IMR-90 (cell line): Measurements from ENCODE around the gene GRB10. TPM values are rescaled to one million over a fixed set of nuclear protein-coding genes. Genes with fewer than 3 reads are reported as not detected.

Experiments used
- ATAC-seq: fragments of 200-7000 bp; cut with Tn5 transposase; 2 replicates; pipeline ENCODE4 v1.9.1; 2020; ENCODE audit warnings: low read depth, mild to moderate bottlenecking, moderate library complexity
- BruUV-seq: library from RNA; stranded (reverse); fragments of 400-500 nt; replicated peaks from 2 replicates; lab custom pipeline; 2021; lab: Mats Ljungman, UMichigan
- CTCF ChIA-PET: fragments of 300-600 bp; formaldehyde crosslinking; extraction: SDS; loops from one replicate; lab custom pipeline; 2021; ENCODE audit warnings: antibody characterized with exemption; lab: Yijun Ruan, JAX
- POLR2A ChIA-PET: fragments of 300-600 bp; sonication (Branson Sonifier 250); formaldehyde crosslinking; loops from one replicate; lab custom pipeline; 2022; ENCODE audit warnings: antibody characterized with exemption; ENCODE audit not compliant: unreplicated experiment; lab: Charles Lee
- DNase-seq: peaks from one replicate; pipeline ENCODE4 v3.0.0; 2013
- H2AFZ ChIP-seq: replicated peaks from 2 replicates; pipeline ENCODE3; 2013; ENCODE audit warnings: low read length, mild to moderate bottlenecking; ENCODE audit not compliant: poor library complexity
- H2AK5ac ChIP-seq: 2 replicates; pipeline ENCODE4 v1.6.1; 2013; ENCODE audit warnings: low read depth, low read length, inconsistent platforms
- H2AK9ac ChIP-seq: replicated peaks from 2 replicates; pipeline ENCODE3; 2013; ENCODE audit warnings: mild to moderate bottlenecking, low read depth, low read length, moderate library complexity; ENCODE audit not compliant: poor library complexity
- H2BK120ac ChIP-seq: 2 replicates; pipeline ENCODE4 v1.6.1; 2013; ENCODE audit warnings: low read depth, low read length, inconsistent platforms
- H2BK15ac ChIP-seq: 3 replicates; pipeline ENCODE4 v1.6.1; 2013; ENCODE audit warnings: low read depth, low read length, inconsistent platforms
- H2BK20ac ChIP-seq: 2 replicates; pipeline ENCODE4 v1.6.1; 2013; ENCODE audit warnings: low read depth, mild to moderate bottlenecking, inconsistent platforms, low read length, moderate library complexity
- H2BK5ac ChIP-seq: 2 replicates; pipeline ENCODE4 v1.6.1; 2013; ENCODE audit warnings: mild to moderate bottlenecking, low read depth, low read length, inconsistent platforms; ENCODE audit not compliant: poor library complexity, severe bottlenecking
- H3K14ac ChIP-seq: replicated peaks from 2 replicates; pipeline ENCODE4 v1.6.1; 2013; ENCODE audit warnings: low read depth, low read length, inconsistent platforms
- H3K18ac ChIP-seq: 2 replicates; pipeline ENCODE4 v1.6.1; 2013; ENCODE audit warnings: low read depth, low read length, control low read depth
- H3K23ac ChIP-seq: 2 replicates; pipeline ENCODE4 v1.6.1; 2013; ENCODE audit warnings: low read depth, low read length, inconsistent platforms
- H3K27ac ChIP-seq: 2 replicates; pipeline ENCODE4 v1.5.1; 2013; ENCODE audit warnings: mild to moderate bottlenecking, control low read depth, low read length; ENCODE audit not compliant: insufficient read depth
- H3K27me3 ChIP-seq: 2 replicates; pipeline ENCODE4 v1.6.1; 2013; ENCODE audit warnings: low read length; ENCODE audit not compliant: control insufficient read depth, insufficient read depth
- H3K36me3 ChIP-seq: 2 replicates; pipeline ENCODE4 v1.6.1; 2013; ENCODE audit warnings: low read length, mixed read lengths; ENCODE audit not compliant: control insufficient read depth, insufficient read depth
- H3K4ac ChIP-seq: 2 replicates; pipeline ENCODE4 v1.6.1; 2013; ENCODE audit warnings: low read depth, low read length, inconsistent platforms
- H3K4me1 ChIP-seq: 2 replicates; pipeline ENCODE4 v1.6.1; 2013; ENCODE audit warnings: low read length, mixed read lengths; ENCODE audit not compliant: control insufficient read depth, insufficient read depth
- H3K4me2 ChIP-seq: 2 replicates; pipeline ENCODE4 v1.6.1; 2013; ENCODE audit warnings: low read depth, mild to moderate bottlenecking, control low read depth, low read length, moderate library complexity
- H3K4me3 ChIP-seq: 2 replicates; pipeline ENCODE4 v1.5.1; 2013; ENCODE audit warnings: low read depth, mild to moderate bottlenecking, control low read depth, low read length, moderate library complexity; ENCODE audit not compliant: insufficient read depth
- H3K56ac ChIP-seq: 2 replicates; pipeline ENCODE4 v1.6.1; 2013; ENCODE audit warnings: low read length, inconsistent platforms; ENCODE audit not compliant: insufficient read depth; ENCODE audit errors: extremely low read depth
- H3K79me1 ChIP-seq, 2 experiments: 2 replicates each; pipeline ENCODE4 v1.6.1; 2013; ENCODE audit warnings: low read length in 2 of 2, inconsistent platforms in 1 of 2, low read depth in 1 of 2
- H3K9ac ChIP-seq: 2 replicates; pipeline ENCODE4 v1.6.1; 2013; ENCODE audit warnings: low read depth, low read length, control low read depth
- H3K9me1 ChIP-seq: 2 replicates; pipeline ENCODE4 v1.6.1; 2013; ENCODE audit warnings: low read length, inconsistent platforms; ENCODE audit not compliant: insufficient read depth
- H3K9me3 ChIP-seq: 2 replicates; pipeline ENCODE4 v1.6.1; 2013; ENCODE audit warnings: low read length; ENCODE audit not compliant: control insufficient read depth, insufficient read depth
- H4K20me1 ChIP-seq: 2 replicates; pipeline ENCODE4 v1.6.1; 2013; ENCODE audit warnings: low read length, inconsistent platforms; ENCODE audit not compliant: insufficient read depth
- H4K5ac ChIP-seq: 2 replicates; pipeline ENCODE4 v1.6.1; 2013; ENCODE audit warnings: mild to moderate bottlenecking, low read depth, low read length, control low read depth
- H4K8ac ChIP-seq, 2 experiments: 2 replicates each; pipeline ENCODE4 v1.6.1; 2013; ENCODE audit warnings: low read depth in 2 of 2, low read length in 2 of 2, control low read depth in 1 of 2, inconsistent platforms in 1 of 2
- H4K91ac ChIP-seq: 2 replicates; pipeline ENCODE4 v1.6.1; 2013; ENCODE audit warnings: low read depth, low read length, inconsistent platforms; ENCODE audit not compliant: insufficient read depth
- WGBS, 2 experiments: methylation state at CpG; one replicate each; pipeline versions ENCODE4 v1.1.5 to v1.1.7; 2013; ENCODE audit warnings: missing lambda C conversion rate in 2 of 2; ENCODE audit not compliant: insufficient read length in 1 of 2; ENCODE audit errors: extremely low coverage in 2 of 2; 5-methylcytosine and 5-hydroxymethylcytosine counted together
- dilution Hi-C: fragments of 300-500 bp; cut with HindIII; formaldehyde crosslinking; loops from one replicate; pipeline ENCODE4 v1.14.3; 2018; ENCODE audit warnings: low sequenced_read_pairs; ENCODE audit not compliant: unreplicated experiment
- in situ Hi-C: fragments of 300-500 bp; cut with MboI; formaldehyde crosslinking; loops from 3 replicates; pipeline ENCODE4 v1.14.3; 2019; ENCODE audit warnings: low sequenced_read_pairs, inconsistent platforms, mixed read lengths
- intact Hi-C: fragments of 100-400 bp; cut with micrococcal nuclease; formaldehyde crosslinking; loops from 2 replicates; pipeline ENCODE4 v1.10.0; 2022
- polyA plus RNA-seq, 3 experiments: library from polyadenylated mRNA; depleted of rRNA; stranded (reverse); fragments of >200 nt; gene quantifications; 2 replicates each; pipeline ENCODE4 v1.2.3, GENCODE V29; 2012; ENCODE audit warnings: low replicate concordance in 1 of 3
- total RNA-seq: library from RNA; depleted of rRNA; stranded (reverse); fragments of >200 nt; gene quantifications from 2 replicates; pipeline ENCODE4 v1.2.3, GENCODE V29; 2012
- TF ChIP-seq, protein P1 (sequence below): fragments of 150-350 bp; IDR thresholded peaks from 2 replicates; pipeline ENCODE4 v1.6.1; 2016; ENCODE audit warnings: low read depth, mild to moderate bottlenecking, low read length, moderate library complexity, borderline replicate concordance

The GRB10 gene
- total and polyA plus RNA-seq, 2 of the 4 experiments (the other 2 are of a cell fraction): 6.3 to 15.1 TPM

DNA sequence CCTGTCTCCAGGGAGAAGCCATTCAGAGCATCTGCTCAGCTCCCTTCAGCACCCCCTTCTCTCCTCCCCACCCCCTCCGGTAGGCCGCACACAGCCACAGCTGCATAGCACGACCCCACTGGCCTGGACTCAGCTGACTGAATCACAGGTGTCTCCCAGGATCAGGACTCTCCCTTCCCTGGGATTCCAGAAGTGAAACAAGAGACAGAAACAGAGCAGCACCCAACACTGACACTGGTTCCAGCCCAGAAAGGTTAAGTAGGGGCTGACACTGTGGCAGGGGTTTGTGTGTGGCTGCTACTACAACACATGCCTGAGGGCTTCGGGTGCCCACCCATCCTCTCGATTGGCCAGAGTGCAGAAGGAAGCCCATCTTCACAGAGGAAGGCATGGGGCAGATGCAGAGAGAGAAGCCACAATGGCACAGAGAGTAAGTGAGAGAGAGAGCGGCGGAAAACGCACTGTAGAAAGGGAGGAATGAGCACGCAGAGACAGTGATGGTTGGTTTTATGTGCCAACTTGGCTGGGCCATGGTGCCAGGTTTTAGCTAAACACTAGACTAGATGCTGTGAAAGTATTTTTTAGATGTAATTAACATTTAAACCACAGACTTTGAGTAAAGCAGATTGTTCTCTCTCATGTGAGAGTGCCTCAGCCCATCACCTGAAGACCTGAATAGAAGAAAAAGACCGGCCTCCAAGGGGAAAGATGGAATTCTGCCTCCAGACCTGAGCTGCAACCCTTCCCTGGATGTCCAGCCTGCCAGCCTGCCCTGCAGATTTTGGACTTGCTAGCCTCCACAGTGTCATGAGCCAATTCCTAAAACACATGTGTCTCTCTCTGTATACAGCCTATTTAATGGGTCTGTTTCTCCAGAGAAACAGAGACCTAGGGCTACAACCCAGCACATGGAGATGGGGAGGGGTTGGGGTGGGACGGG is 107.5 kb downstream of the GRB10 start:
- Histone ChIP-seq H3K9me1 (peaks cover 4% of the 10 kb centered on the region; the same call in 1 of the 2 replicates), H3K4me1 (no peaks in the 10 kb centered on the region), H2BK120ac (no peak overlapping the region), H2AK9ac (no peak overlapping the region), H3K56ac (no peak overlapping the region), H3K27ac (no peak overlapping the region), H3K14ac (no peak overlapping the region), H3K9ac (no peak overlapping the region), H3K79me1 (peaks cover 3 to 7% of the 10 kb centered on the region in 2 experiments; a peak in 2 of 4 replicates), H3K18ac (no peak overlapping the region), H4K8ac (no peak overlapping the region), H3K4ac (no peak overlapping the region), H2AK5ac (no peak overlapping the region), H2BK5ac (no peak overlapping the region), H2BK20ac (no peak overlapping the region), H3K9me3 (no peaks in the 10 kb centered on the region; the same call in 1 of the 2 replicates), H3K4me3 (no peak overlapping the region), H4K20me1 (peaks cover 16% of the 10 kb centered on the region; the same call in 1 of the 2 replicates), H2BK15ac (no peak overlapping the region), H3K23ac (no peak overlapping the region), H3K36me3 (peaks cover 25% of the 10 kb centered on the region), H2AFZ (no peak overlapping the region), H4K5ac (no peak overlapping the region), H3K4me2 (no peak overlapping the region), H3K27me3 (no peaks in the 10 kb centered on the region), H4K91ac (no peak overlapping the region)
- CTCF ChIA-PET: interaction anchor here (1.4 kb wide), 1 partner anchor 208 kb away, joined by 4 read pairs; no protein-coding TSS in a partner anchor
- TF ChIP-seq, protein P1, sequence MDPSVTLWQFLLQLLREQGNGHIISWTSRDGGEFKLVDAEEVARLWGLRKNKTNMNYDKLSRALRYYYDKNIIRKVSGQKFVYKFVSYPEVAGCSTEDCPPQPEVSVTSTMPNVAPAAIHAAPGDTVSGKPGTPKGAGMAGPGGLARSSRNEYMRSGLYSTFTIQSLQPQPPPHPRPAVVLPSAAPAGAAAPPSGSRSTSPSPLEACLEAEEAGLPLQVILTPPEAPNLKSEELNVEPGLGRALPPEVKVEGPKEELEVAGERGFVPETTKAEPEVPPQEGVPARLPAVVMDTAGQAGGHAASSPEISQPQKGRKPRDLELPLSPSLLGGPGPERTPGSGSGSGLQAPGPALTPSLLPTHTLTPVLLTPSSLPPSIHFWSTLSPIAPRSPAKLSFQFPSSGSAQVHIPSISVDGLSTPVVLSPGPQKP: no peak
- intact Hi-C loops (no loop called here), in situ Hi-C loops (loop anchor here (25.0 kb wide), 1 partner anchor 213 kb away; the partner anchor contains the start of gene FIGNL1), dilution Hi-C loops (no loop called here)
- no peak for ATAC-seq
- DNase-seq: no peak
- WGBS, 2 experiments: 85% methylated on average over 2 of the region's 11 CpGs; no CpG with 5 or more reads in 1 of the 2 experiments
- POLR2A ChIA-PET: no interaction called here
- BruUV-seq: no TSS peak
